ENCODE measurements around the gene TROAP.

The TROAP gene

DNA sequence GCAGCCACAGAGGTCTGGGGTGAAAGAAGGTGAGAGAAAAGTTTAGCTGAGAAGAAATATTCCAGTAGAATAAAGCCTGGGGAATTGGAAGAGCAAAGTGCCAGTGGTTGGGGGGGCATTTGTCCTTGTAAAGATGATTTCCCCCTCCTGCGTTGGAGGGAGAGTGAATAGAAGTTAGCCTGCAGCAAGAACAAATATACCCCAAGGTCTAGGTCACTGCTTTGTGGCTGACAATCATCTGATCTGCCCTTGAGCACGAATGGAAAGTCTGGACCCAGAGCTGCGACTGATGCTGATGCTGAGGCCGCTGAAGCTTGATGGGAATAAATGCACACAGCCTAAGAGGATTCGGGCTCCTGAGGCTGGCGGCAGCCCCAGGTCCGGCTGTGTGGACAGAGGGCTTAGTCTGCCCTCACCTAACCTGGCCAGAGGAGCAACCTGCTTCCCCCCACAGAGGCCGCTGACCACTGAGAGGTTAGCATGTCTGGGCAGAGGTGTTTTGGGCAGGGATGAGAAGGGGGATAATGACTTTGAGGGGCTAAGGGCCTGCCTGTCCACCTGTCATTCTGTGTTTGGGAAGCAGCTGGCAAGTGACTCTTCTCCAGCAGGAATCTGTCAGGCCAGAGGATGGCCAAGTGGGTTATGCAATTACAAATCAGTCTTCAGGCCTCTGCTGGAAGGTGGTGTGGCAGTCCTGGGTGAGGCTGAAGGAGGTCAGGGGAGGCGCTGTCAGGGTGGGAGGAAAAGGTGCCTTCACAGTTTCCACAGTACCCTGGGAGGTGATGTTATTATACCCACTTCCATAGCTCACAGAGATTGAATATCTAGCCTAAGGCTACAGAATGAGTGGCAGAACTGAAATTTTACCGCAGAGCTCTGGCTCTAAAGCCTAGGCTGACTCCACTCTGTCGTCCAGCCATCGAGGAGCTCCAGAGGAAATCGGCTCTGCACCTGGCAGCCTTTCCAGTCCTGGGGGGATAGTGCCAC is 46.5 kb upstream of the TROAP start:
- CTCF ChIA-PET = interaction anchor here (0.6 to 2.2 kb wide), 9 partner anchors 8 to 58 kb away, joined by 3 to 12 read pairs (median 4); no protein-coding TSS in a partner anchor

GRCh38 chr12:49277466-49277865 is 45.6 kb upstream of the TROAP start:
- H3K4me3 ChIP-seq (ENCODE audit: low read depth, low read length) = no peak overlapping the region
- peaks cover 4% of the 10 kb centered on the region; the same call in 1 of the 2 replicates for H3K4me1 ChIP-seq (ENCODE audit: control insufficient read depth, insufficient read depth, low read length)
- peak; percentile 54; the same call in 1 of the 2 replicates for TF ChIP-seq ZNF223 (tag by site-specific recombination; IDR thresholded peaks at IDR 0.05)
- TF ChIP-seq, protein P1, sequence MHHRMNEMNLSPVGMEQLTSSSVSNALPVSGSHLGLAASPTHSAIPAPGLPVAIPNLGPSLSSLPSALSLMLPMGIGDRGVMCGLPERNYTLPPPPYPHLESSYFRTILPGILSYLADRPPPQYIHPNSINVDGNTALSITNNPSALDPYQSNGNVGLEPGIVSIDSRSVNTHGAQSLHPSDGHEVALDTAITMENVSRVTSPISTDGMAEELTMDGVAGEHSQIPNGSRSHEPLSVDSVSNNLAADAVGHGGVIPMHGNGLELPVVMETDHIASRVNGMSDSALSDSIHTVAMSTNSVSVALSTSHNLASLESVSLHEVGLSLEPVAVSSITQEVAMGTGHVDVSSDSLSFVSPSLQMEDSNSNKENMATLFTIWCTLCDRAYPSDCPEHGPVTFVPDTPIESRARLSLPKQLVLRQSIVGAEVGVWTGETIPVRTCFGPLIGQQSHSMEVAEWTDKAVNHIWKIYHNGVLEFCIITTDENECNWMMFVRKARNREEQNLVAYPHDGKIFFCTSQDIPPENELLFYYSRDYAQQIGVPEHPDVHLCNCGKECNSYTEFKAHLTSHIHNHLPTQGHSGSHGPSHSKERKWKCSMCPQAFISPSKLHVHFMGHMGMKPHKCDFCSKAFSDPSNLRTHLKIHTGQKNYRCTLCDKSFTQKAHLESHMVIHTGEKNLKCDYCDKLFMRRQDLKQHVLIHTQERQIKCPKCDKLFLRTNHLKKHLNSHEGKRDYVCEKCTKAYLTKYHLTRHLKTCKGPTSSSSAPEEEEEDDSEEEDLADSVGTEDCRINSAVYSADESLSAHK (tag by site-specific recombination; IDR thresholded peaks at IDR 0.05) = no peak
- H3K36me3 ChIP-seq (ENCODE audit: control insufficient read depth in 2 of 2, insufficient read depth in 1 of 2, low read length in 2 of 2) = peaks cover 15 to 16% of the 10 kb centered on the region in 2 experiments
- CTCF ChIA-PET = interaction anchor here (0.6 to 1.9 kb wide), 8 partner anchors 10 to 388 kb away, joined by 3 to 12 read pairs (median 4); no protein-coding TSS in a partner anchor
- POLR2A ChIA-PET = interaction anchor here (1.2 to 5.6 kb wide), 4 partner anchors 9 to 46 kb away, joined by 3 to 33 read pairs (median 6); partner anchors contain the start of genes TROAP and TUBA1C
- no peak overlapping the region for H3K27ac ChIP-seq (ENCODE audit: extremely low read depth, low read depth, low read length)
- H3K9me3 ChIP-seq (ENCODE audit: control insufficient read depth, insufficient read depth, low read depth, low read length) = no peaks in the 10 kb centered on the region

More for the DNA sequence above, 46.5 kb upstream of the TROAP start:
- Histone ChIP-seq H3K4me3 (ENCODE audit: low read depth, low read length) (no peak overlapping the region), H3K4me1 (ENCODE audit: control insufficient read depth, insufficient read depth, low read length) (peaks cover 4% of the 10 kb centered on the region; the same call in 1 of the 2 replicates), H3K9me3 (ENCODE audit: control insufficient read depth, insufficient read depth, low read depth, low read length) (no peaks in the 10 kb centered on the region), H3K27ac (ENCODE audit: extremely low read depth, low read depth, low read length) (no peak overlapping the region), H3K36me3 (ENCODE audit: control insufficient read depth in 2 of 2, insufficient read depth in 1 of 2, low read length in 2 of 2) (peaks cover 19 to 22% of the 10 kb centered on the region in 2 experiments)
- POLR2A ChIA-PET = interaction anchor here (1.2 to 5.6 kb wide), 4 partner anchors 8 to 47 kb away, joined by 3 to 33 read pairs (median 6); partner anchors contain the start of genes TROAP and TUBA1C
- TF ChIP-seq WT1 (tag by site-specific recombination; IDR thresholded peaks at IDR 0.05) (peak; percentile 72), BCL11B (tag by site-specific recombination; IDR thresholded peaks at IDR 0.05; ENCODE audit: low read depth) (no peak), ZNF600 (tag by site-specific recombination; IDR thresholded peaks at IDR 0.05) (peak; percentile 86), GLIS1 (tag by site-specific recombination; IDR thresholded peaks at IDR 0.05) (peak; percentile 84), ZNF398 (tag by site-specific recombination; IDR thresholded peaks at IDR 0.05) (0 out of 2 replicates have a peak, but pooled peaks have one; percentile 24), ZNF248 (tag by site-specific recombination; IDR thresholded peaks at IDR 0.05) (no peak), ZBTB17 (tag by site-specific recombination; IDR thresholded peaks at IDR 0.05) (0 out of 2 replicates have a peak, but pooled peaks have one; percentile 32), ZNF660 (tag by site-specific recombination; IDR thresholded peaks at IDR 0.05) (no peak)
- TF ChIP-seq, protein P2, sequence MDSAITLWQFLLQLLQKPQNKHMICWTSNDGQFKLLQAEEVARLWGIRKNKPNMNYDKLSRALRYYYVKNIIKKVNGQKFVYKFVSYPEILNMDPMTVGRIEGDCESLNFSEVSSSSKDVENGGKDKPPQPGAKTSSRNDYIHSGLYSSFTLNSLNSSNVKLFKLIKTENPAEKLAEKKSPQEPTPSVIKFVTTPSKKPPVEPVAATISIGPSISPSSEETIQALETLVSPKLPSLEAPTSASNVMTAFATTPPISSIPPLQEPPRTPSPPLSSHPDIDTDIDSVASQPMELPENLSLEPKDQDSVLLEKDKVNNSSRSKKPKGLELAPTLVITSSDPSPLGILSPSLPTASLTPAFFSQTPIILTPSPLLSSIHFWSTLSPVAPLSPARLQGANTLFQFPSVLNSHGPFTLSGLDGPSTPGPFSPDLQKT (IDR thresholded peaks at IDR 0.05; ENCODE audit: borderline replicate concordance, low read depth, low read length) = no peak

GRCh38 chr12:49279706-49280159 is 43.3 kb upstream of the TROAP start:
- CTCF ChIA-PET = interaction anchor here (0.6 to 2.1 kb wide), 9 partner anchors 8 to 181 kb away, joined by 3 to 12 read pairs (median 4); partner anchors contain the start of gene DNAJC22
- 0 out of 2 replicates have a peak, but pooled peaks have one; percentile 15 for TF ChIP-seq MZF1 (tag by site-specific recombination; IDR thresholded peaks at IDR 0.05; ENCODE audit: borderline replicate concordance)
- peak; percentile 49; the same call in 1 of the 2 replicates for TF ChIP-seq ZNF558 (tag by site-specific recombination; IDR thresholded peaks at IDR 0.05)
- peak; percentile 70; the same call in 1 of the 2 replicates for TF ChIP-seq TRIM28 (IDR thresholded peaks at IDR 0.05; ENCODE audit: borderline replicate concordance, low read length)
- no peak for TF ChIP-seq ZSCAN23 (tag by site-specific recombination; IDR thresholded peaks at IDR 0.05)
- no peak for TF ChIP-seq ZNF510 (tag by site-specific recombination; IDR thresholded peaks at IDR 0.05; ENCODE audit: insufficient replicate concordance)
- TF ChIP-seq ZNF24 (tag by site-specific recombination; IDR thresholded peaks at IDR 0.05) = 0 out of 2 replicates have a peak, but pooled peaks have one; percentile 24
- no peak for TF ChIP-seq ZNF560 (tag by site-specific recombination; IDR thresholded peaks at IDR 0.05; ENCODE audit: borderline replicate concordance)
- peak; percentile 82 for TF ChIP-seq PATZ1 (tag by site-specific recombination; IDR thresholded peaks at IDR 0.05)
- TF ChIP-seq ZNF600 (tag by site-specific recombination; IDR thresholded peaks at IDR 0.05) = peak; percentile 97
- no peak for TF ChIP-seq ZFP3 (tag by site-specific recombination; IDR thresholded peaks at IDR 0.05; ENCODE audit: low read depth)

More at GRCh38 chr12:49279706-49280159, 43.3 kb upstream of the TROAP start:
- Histone ChIP-seq H3K36me3 (ENCODE audit: control insufficient read depth in 2 of 2, insufficient read depth in 1 of 2, low read length in 2 of 2) (peaks cover 0 to 3% of the 10 kb centered on the region in 2 experiments; a peak in 1 of 3 replicates), H3K4me3 (ENCODE audit: low read depth, low read length) (no peak overlapping the region), H3K9me3 (ENCODE audit: control insufficient read depth, insufficient read depth, low read depth, low read length) (no peaks in the 10 kb centered on the region), H3K27ac (ENCODE audit: extremely low read depth, low read depth, low read length) (peak overlapping the region; percentile 65), H3K4me1 (ENCODE audit: control insufficient read depth, insufficient read depth, low read length) (peaks cover 4% of the 10 kb centered on the region; the same call in 1 of the 2 replicates)
- POLR2A ChIA-PET = interaction anchor here (0.6 to 2.6 kb wide), 7 partner anchors 11 to 91 kb away, joined by 3 to 16 read pairs (median 4); partner anchors contain the start of genes SPATS2, TROAP, TUBA1A and TUBA1C

Measured in HEK293 (cell line).